ENCODE results near the gene STRIT1.

Gene STRIT1

DNA sequence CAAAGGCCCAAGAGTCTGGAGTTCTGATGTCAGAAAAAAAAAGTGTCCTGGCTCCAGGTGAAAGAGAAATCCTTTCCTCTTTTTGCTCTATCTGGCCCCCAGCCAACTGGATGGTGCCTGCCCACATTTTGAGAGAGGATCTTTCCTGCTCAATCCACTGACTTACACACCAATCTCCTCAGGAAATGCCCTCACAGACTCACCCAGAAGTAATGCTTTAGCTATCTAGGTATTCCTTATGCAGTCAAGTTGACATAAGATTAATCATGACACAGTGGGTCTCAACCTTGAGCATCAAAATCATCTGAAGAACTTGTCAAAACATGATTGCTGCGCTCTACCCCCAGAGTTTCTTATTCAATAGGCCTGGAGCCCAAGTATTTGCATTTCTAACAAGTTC, 31.2 kb downstream of the STRIT1 start:
- no peak for TF ChIP-seq GATA2 (IDR thresholded peaks at IDR 0.05; ENCODE audit: low read depth, low read length)
- no peak for TF ChIP-seq GATA3 (IDR thresholded peaks at IDR 0.05; ENCODE audit: low read depth, low read length)

DNA sequence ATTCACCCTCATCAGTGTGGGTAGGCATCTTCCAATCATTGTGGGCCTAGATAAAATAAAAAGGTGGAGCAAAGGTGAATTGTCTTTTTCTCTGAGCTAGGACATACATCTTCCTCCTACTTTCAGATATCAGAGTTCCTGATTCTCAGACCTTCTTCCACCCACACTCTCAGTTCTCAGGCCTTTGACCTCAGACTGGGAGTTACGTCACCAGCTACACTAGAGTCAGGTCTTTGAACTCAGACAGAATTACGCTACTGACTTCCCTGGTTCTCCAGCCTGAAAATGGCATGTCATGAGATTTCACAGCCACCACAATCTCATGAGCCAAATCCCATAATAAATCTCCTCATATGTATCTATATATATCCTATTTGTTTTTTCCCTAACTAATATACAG, 39.0 kb downstream of the STRIT1 start:
- TF ChIP-seq GATA3 (IDR thresholded peaks at IDR 0.05; ENCODE audit: low read depth, low read length) (no peak), GATA2 (IDR thresholded peaks at IDR 0.05; ENCODE audit: low read depth, low read length) (no peak)

DNA sequence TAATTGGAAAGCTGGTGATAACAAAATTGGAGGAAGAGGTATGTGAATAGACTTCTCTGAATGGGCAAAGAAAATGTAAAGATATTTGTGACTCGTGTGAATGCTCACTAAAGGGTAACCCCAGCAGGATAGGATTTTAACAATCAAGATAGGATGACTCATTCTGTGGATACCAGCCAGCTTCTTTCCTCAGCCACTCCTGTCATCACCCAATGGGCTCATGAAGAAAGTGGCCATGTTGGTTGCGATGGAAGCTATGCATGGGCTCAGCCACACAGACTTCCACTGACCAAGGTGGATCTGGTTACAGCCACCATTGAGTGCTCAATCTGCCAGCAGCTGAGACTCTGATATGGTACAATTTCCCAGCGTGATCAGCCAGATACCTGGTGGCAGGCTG, 40.9 kb downstream of the STRIT1 start:
- TF ChIP-seq GATA2 (IDR thresholded peaks at IDR 0.05; ENCODE audit: low read depth, low read length) = no peak
- no peak for TF ChIP-seq GATA3 (IDR thresholded peaks at IDR 0.05; ENCODE audit: low read depth, low read length)

DNA sequence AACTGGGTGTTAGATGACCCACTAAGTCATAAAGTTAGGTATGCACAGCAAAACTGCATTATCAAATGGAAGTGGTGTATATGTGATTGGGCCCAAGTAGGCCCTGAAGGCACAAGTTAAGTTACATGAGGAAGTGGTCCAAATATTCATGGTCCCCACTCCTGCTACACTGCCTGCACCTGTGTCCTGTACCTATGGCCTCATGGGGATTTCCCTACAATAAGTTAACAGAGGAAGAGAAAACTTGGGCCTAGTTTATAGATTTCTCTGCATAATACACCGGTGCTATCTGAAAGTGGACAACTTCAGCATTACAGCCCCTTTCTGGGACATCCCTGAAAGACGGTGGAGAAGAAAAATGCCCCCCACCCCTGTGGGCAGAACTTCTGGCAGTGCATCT, 41.5 kb downstream of the STRIT1 start:
- TF ChIP-seq GATA3 (IDR thresholded peaks at IDR 0.05; ENCODE audit: low read depth, low read length) (no peak), GATA2 (IDR thresholded peaks at IDR 0.05; ENCODE audit: low read depth, low read length) (no peak)

DNA sequence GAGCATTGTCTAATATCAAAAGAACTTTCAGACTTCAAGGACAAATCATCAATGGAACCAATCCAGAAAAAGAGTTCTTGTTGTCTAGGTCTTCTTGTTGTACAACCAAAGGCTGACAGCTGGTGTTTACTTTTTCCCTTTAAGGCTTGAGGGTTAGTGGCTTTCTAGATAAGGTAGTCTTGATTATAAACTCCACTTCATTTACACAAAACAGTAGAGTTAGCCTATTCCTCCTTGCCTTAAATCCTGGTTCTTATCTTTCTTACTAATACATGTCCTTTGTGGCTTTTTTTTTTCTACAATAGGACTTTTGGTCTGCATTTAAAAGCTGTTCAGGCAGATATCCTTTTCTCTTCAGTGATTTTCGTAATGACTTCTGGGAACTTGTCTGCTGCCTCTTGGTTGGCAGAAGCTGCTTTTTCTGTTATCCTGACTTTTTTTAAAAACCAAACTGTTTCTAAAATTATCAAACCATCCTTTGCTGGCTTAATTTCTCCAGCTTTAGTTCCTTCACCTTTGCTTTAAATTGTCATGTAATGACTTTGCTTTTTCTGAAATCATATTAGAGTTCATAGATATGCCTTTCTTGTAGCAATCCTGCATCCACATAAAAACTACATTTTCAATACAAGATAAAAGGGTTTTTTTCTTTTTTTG, 44.8 kb downstream of the STRIT1 start:
- no peak for TF ChIP-seq GATA2 (IDR thresholded peaks at IDR 0.05; ENCODE audit: low read depth, low read length)
- TF ChIP-seq GATA3 (IDR thresholded peaks at IDR 0.05; ENCODE audit: low read depth, low read length) = no peak

DNA sequence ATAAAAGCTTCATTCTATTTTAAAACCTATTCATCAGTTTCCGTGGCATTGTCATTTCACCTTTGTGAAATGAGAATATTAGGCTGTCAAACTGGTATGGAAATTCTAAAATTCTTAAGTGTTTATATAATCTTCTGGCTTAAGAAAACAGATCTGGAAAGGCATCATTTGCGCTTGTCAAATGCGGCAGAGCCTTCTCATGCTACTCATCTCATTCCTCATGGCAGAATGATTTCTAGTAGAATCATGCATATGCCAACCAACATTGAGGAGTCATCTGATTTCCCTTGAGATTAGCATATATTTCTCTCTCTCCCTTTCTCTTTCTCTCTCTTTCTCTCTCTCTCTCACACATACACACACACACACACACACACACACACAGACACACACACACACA, 48.8 kb downstream of the STRIT1 start:
- TF ChIP-seq GATA2 (IDR thresholded peaks at IDR 0.05; ENCODE audit: low read depth, low read length) = no peak

DNA sequence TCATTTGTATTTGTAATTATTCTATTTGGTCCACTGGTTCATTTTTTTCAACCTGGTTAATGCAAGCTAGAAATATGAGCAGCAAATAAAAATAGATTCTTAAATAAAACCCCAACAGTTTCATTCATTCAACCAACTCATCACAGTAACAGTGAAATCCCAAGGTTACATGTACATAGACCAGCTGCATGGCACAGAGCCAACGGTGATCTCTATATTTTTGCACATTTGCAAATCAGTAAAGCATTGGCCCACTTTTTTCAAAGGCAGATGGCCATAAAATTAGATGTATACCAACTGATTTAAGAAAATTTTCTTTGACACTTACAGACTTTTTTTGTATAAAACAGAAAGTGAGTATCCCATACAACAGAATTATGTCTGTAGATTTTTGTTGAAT, 49.3 kb downstream of the STRIT1 start:
- TF ChIP-seq GATA3 (IDR thresholded peaks at IDR 0.05; ENCODE audit: low read depth, low read length) = no peak
- no peak for TF ChIP-seq GATA2 (IDR thresholded peaks at IDR 0.05; ENCODE audit: low read depth, low read length)

DNA sequence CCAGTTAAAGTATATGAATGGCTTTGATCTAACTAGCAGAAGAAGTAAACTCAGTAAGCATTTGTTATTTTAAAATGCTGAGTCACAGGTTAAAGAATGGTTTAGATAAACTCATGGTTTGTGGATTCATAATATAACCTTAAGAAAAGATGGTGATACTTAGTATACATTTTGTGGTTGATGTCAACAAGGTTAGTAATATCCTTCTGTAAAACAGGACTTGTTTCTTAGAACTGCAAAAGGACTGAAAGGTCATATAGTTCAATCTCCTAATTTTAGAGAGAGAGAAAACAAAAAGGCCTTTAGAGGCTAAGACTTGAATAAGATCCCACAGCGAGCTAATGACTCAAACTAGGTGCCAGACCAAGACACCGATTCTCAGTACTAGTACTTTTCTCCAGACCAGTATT, 50.0 kb downstream of the STRIT1 start:
- TF ChIP-seq GATA2 (IDR thresholded peaks at IDR 0.05; ENCODE audit: low read depth, low read length) = no peak
- TF ChIP-seq GATA3 (IDR thresholded peaks at IDR 0.05; ENCODE audit: low read depth, low read length) = no peak

DNA sequence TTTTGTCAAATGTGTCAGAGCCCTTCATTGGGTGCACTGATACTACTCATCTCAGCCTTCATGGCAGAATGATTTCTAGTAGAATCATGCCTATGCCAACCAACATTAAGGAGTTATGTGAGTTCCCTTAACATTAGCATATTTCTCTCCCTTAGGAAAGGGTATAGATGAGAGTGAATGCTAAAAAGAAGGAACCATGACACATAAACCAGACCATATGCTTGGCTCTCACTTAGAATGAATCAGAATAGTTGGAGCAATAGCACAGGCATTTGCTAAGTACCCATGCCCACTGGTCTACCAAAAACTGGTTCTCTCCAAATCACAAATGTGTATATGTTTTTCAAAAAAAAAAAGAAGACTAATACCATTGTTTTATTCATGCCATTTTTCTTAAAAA, 51.1 kb downstream of the STRIT1 start:
- TF ChIP-seq GATA2 (IDR thresholded peaks at IDR 0.05; ENCODE audit: low read depth, low read length) (no peak), GATA3 (IDR thresholded peaks at IDR 0.05; ENCODE audit: low read depth, low read length) (no peak)

DNA sequence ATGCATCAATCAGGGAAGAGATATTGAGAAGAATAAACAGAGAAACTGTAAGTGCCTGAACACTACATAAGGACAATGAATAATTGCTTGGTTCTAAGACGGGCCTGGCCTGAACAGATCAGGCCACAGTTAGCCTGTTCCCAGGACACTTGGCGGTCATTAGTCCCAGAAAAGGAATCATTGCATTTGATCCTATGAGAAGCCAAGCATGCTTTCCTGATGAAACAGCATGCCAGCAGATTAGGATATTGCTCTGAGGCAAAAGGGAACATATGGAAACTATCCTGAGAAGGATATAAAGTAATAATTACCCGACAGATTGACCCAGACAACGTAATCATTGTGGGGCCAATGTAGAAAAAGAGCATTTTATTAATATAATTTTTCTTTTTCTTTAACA, 51.9 kb downstream of the STRIT1 start:
- TF ChIP-seq GATA3 (IDR thresholded peaks at IDR 0.05; ENCODE audit: low read depth, low read length) = no peak
- no peak for TF ChIP-seq GATA2 (IDR thresholded peaks at IDR 0.05; ENCODE audit: low read depth, low read length)

Measured in SH-SY5Y (cell line).